IMR-90 (cell line): Measurements from ENCODE around the gene FBLIM1. TPM values are rescaled to one million over a fixed set of nuclear protein-coding genes. Genes with fewer than 3 reads are reported as not detected.

Source experiments
- ATAC-seq: fragments of 200-7000 bp; cut with Tn5 transposase; 2 replicates; pipeline ENCODE4 v1.9.1; 2020; ENCODE audit warnings: low read depth, mild to moderate bottlenecking, moderate library complexity
- BruUV-seq: library from RNA; stranded (reverse); fragments of 400-500 nt; replicated peaks from 2 replicates; lab custom pipeline; 2021; lab: Mats Ljungman, UMichigan
- CTCF ChIA-PET: fragments of 300-600 bp; formaldehyde crosslinking; extraction: SDS; loops from one replicate; lab custom pipeline; 2021; ENCODE audit warnings: antibody characterized with exemption; lab: Yijun Ruan, JAX
- POLR2A ChIA-PET: fragments of 300-600 bp; sonication (Branson Sonifier 250); formaldehyde crosslinking; loops from one replicate; lab custom pipeline; 2022; ENCODE audit warnings: antibody characterized with exemption; ENCODE audit not compliant: unreplicated experiment; lab: Charles Lee
- DNase-seq: peaks from one replicate; pipeline ENCODE4 v3.0.0; 2013
- H2AFZ ChIP-seq: replicated peaks from 2 replicates; pipeline ENCODE3; 2013; ENCODE audit warnings: low read length, mild to moderate bottlenecking; ENCODE audit not compliant: poor library complexity
- H2AK5ac ChIP-seq: 2 replicates; pipeline ENCODE4 v1.6.1; 2013; ENCODE audit warnings: low read depth, low read length, inconsistent platforms
- H2AK9ac ChIP-seq: replicated peaks from 2 replicates; pipeline ENCODE3; 2013; ENCODE audit warnings: mild to moderate bottlenecking, low read depth, low read length, moderate library complexity; ENCODE audit not compliant: poor library complexity
- H2BK120ac ChIP-seq: 2 replicates; pipeline ENCODE4 v1.6.1; 2013; ENCODE audit warnings: low read depth, low read length, inconsistent platforms
- H2BK15ac ChIP-seq: 3 replicates; pipeline ENCODE4 v1.6.1; 2013; ENCODE audit warnings: low read depth, low read length, inconsistent platforms
- H2BK20ac ChIP-seq: 2 replicates; pipeline ENCODE4 v1.6.1; 2013; ENCODE audit warnings: low read depth, mild to moderate bottlenecking, inconsistent platforms, low read length, moderate library complexity
- H2BK5ac ChIP-seq: 2 replicates; pipeline ENCODE4 v1.6.1; 2013; ENCODE audit warnings: mild to moderate bottlenecking, low read depth, low read length, inconsistent platforms; ENCODE audit not compliant: poor library complexity, severe bottlenecking
- H3K14ac ChIP-seq: replicated peaks from 2 replicates; pipeline ENCODE4 v1.6.1; 2013; ENCODE audit warnings: low read depth, low read length, inconsistent platforms
- H3K18ac ChIP-seq: 2 replicates; pipeline ENCODE4 v1.6.1; 2013; ENCODE audit warnings: low read depth, low read length, control low read depth
- H3K23ac ChIP-seq: 2 replicates; pipeline ENCODE4 v1.6.1; 2013; ENCODE audit warnings: low read depth, low read length, inconsistent platforms
- H3K27ac ChIP-seq: 2 replicates; pipeline ENCODE4 v1.5.1; 2013; ENCODE audit warnings: mild to moderate bottlenecking, control low read depth, low read length; ENCODE audit not compliant: insufficient read depth
- H3K27me3 ChIP-seq: 2 replicates; pipeline ENCODE4 v1.6.1; 2013; ENCODE audit warnings: low read length; ENCODE audit not compliant: control insufficient read depth, insufficient read depth
- H3K36me3 ChIP-seq: 2 replicates; pipeline ENCODE4 v1.6.1; 2013; ENCODE audit warnings: low read length, mixed read lengths; ENCODE audit not compliant: control insufficient read depth, insufficient read depth
- H3K4ac ChIP-seq: 2 replicates; pipeline ENCODE4 v1.6.1; 2013; ENCODE audit warnings: low read depth, low read length, inconsistent platforms
- H3K4me1 ChIP-seq: 2 replicates; pipeline ENCODE4 v1.6.1; 2013; ENCODE audit warnings: low read length, mixed read lengths; ENCODE audit not compliant: control insufficient read depth, insufficient read depth
- H3K4me2 ChIP-seq: 2 replicates; pipeline ENCODE4 v1.6.1; 2013; ENCODE audit warnings: low read depth, mild to moderate bottlenecking, control low read depth, low read length, moderate library complexity
- H3K4me3 ChIP-seq: 2 replicates; pipeline ENCODE4 v1.5.1; 2013; ENCODE audit warnings: low read depth, mild to moderate bottlenecking, control low read depth, low read length, moderate library complexity; ENCODE audit not compliant: insufficient read depth
- H3K56ac ChIP-seq: 2 replicates; pipeline ENCODE4 v1.6.1; 2013; ENCODE audit warnings: low read length, inconsistent platforms; ENCODE audit not compliant: insufficient read depth; ENCODE audit errors: extremely low read depth
- H3K79me1 ChIP-seq, 2 experiments: 2 replicates each; pipeline ENCODE4 v1.6.1; 2013; ENCODE audit warnings: low read length in 2 of 2, inconsistent platforms in 1 of 2, low read depth in 1 of 2
- H3K9ac ChIP-seq: 2 replicates; pipeline ENCODE4 v1.6.1; 2013; ENCODE audit warnings: low read depth, low read length, control low read depth
- H3K9me1 ChIP-seq: 2 replicates; pipeline ENCODE4 v1.6.1; 2013; ENCODE audit warnings: low read length, inconsistent platforms; ENCODE audit not compliant: insufficient read depth
- H3K9me3 ChIP-seq: 2 replicates; pipeline ENCODE4 v1.6.1; 2013; ENCODE audit warnings: low read length; ENCODE audit not compliant: control insufficient read depth, insufficient read depth
- H4K20me1 ChIP-seq: 2 replicates; pipeline ENCODE4 v1.6.1; 2013; ENCODE audit warnings: low read length, inconsistent platforms; ENCODE audit not compliant: insufficient read depth
- H4K5ac ChIP-seq: 2 replicates; pipeline ENCODE4 v1.6.1; 2013; ENCODE audit warnings: mild to moderate bottlenecking, low read depth, low read length, control low read depth
- H4K8ac ChIP-seq, 2 experiments: 2 replicates each; pipeline ENCODE4 v1.6.1; 2013; ENCODE audit warnings: low read depth in 2 of 2, low read length in 2 of 2, control low read depth in 1 of 2, inconsistent platforms in 1 of 2
- H4K91ac ChIP-seq: 2 replicates; pipeline ENCODE4 v1.6.1; 2013; ENCODE audit warnings: low read depth, low read length, inconsistent platforms; ENCODE audit not compliant: insufficient read depth
- MXI1 ChIP-seq: IDR thresholded peaks from 2 replicates; pipeline ENCODE4 v1.6.1; 2012; ENCODE audit warnings: low read depth, mild to moderate bottlenecking, low read length, moderate library complexity, borderline replicate concordance
- POLR2A ChIP-seq: IDR thresholded peaks from 2 replicates; pipeline ENCODE4 v1.6.1; 2012; ENCODE audit warnings: mild to moderate bottlenecking, low read depth, low read length
- WGBS, 2 experiments: methylation state at CpG; one replicate each; pipeline versions ENCODE4 v1.1.5 to v1.1.7; 2013; ENCODE audit warnings: missing lambda C conversion rate in 2 of 2; ENCODE audit not compliant: insufficient read length in 1 of 2; ENCODE audit errors: extremely low coverage in 2 of 2; 5-methylcytosine and 5-hydroxymethylcytosine counted together
- dilution Hi-C: fragments of 300-500 bp; cut with HindIII; formaldehyde crosslinking; loops from one replicate; pipeline ENCODE4 v1.14.3; 2018; ENCODE audit warnings: low sequenced_read_pairs; ENCODE audit not compliant: unreplicated experiment
- in situ Hi-C: fragments of 300-500 bp; cut with MboI; formaldehyde crosslinking; loops from 3 replicates; pipeline ENCODE4 v1.14.3; 2019; ENCODE audit warnings: low sequenced_read_pairs, inconsistent platforms, mixed read lengths
- intact Hi-C: fragments of 100-400 bp; cut with micrococcal nuclease; formaldehyde crosslinking; loops from 2 replicates; pipeline ENCODE4 v1.10.0; 2022
- polyA plus RNA-seq, 3 experiments: library from polyadenylated mRNA; depleted of rRNA; stranded (reverse); fragments of >200 nt; gene quantifications; 2 replicates each; pipeline ENCODE4 v1.2.3, GENCODE V29; 2012; ENCODE audit warnings: low replicate concordance in 1 of 3
- total RNA-seq: library from RNA; depleted of rRNA; stranded (reverse); fragments of >200 nt; gene quantifications from 2 replicates; pipeline ENCODE4 v1.2.3, GENCODE V29; 2012
- TF ChIP-seq, protein P1 (sequence below): fragments of 150-350 bp; IDR thresholded peaks from 2 replicates; pipeline ENCODE4 v1.6.1; 2017; ENCODE audit warnings: mild to moderate bottlenecking, antibody characterized with exemption, low read length, low read depth
- TF ChIP-seq, protein P2 (sequence below): fragments of 150-350 bp; IDR thresholded peaks from 2 replicates; pipeline ENCODE4 v1.6.1; 2016; ENCODE audit warnings: low read depth, mild to moderate bottlenecking, low read length, moderate library complexity, borderline replicate concordance

FBLIM1 gene
- total and polyA plus RNA-seq, 2 of the 4 experiments (the other 2 are of a cell fraction), result 52.2 to 140 TPM

DNA sequence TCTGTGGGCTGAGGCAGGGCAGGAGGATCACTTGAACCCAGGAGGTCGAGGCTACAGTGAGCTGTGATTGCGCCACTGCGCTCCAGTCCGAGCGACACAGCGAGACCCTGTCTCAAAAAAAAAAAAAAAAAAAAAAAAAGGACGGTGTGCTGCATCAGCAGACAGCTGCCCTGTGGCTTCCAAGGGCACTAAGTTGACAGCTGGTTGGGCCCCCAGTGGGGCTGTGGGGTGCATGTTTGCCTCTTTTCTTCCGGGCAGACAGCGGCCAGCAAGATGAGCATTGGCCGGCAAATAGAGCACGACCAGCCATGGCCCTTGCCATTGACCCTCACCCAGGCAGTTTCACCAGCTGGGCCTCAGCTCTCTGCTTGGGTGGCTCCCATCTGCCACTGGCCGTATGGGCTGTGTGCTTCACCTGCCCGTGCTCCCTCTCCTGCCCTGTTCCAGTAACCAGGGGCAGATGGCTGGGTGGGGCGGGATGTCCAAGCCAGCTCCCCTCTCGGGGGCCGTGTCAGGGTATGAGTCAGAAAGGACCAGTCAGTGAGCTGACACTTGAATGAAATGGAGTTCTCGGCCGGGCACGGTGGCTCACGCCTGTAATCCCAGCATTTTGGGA, 34.9 kb upstream of the FBLIM1 start:
- Histone ChIP-seq H3K23ac (no peak overlapping the region), H2BK20ac (no peak overlapping the region), H2BK120ac (no peak overlapping the region), H3K9me3 (no peaks in the 10 kb centered on the region), H4K20me1 (0 out of 2 replicates have a peak, but pooled peaks cover 5% of the 10 kb centered on the region), H3K79me1 (peaks cover 3 to 11% of the 10 kb centered on the region in 2 experiments; a peak in 2 of 4 replicates), H3K4me2 (no peak overlapping the region), H2BK15ac (no peak overlapping the region), H2AFZ (no peak overlapping the region), H4K8ac (no peak overlapping the region), H4K91ac (no peak overlapping the region), H3K4me1 (no peaks in the 10 kb centered on the region), H4K5ac (no peak overlapping the region), H3K14ac (no peak overlapping the region), H3K18ac (no peak overlapping the region), H3K9me1 (no peaks in the 10 kb centered on the region), H3K27ac (no peak overlapping the region), H3K36me3 (peaks cover 75% of the 10 kb centered on the region), H3K9ac (no peak overlapping the region), H2AK5ac (no peak overlapping the region), H3K4ac (no peak overlapping the region), H3K27me3 (no peaks in the 10 kb centered on the region), H3K4me3 (no peak overlapping the region), H2BK5ac (no peak overlapping the region), H3K56ac (no peak overlapping the region), H2AK9ac (no peak overlapping the region)
- TF ChIP-seq, protein P1, sequence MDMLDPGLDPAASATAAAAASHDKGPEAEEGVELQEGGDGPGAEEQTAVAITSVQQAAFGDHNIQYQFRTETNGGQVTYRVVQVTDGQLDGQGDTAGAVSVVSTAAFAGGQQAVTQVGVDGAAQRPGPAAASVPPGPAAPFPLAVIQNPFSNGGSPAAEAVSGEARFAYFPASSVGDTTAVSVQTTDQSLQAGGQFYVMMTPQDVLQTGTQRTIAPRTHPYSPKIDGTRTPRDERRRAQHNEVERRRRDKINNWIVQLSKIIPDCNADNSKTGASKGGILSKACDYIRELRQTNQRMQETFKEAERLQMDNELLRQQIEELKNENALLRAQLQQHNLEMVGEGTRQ, result no peak
- TF ChIP-seq POLR2A (no peak), MXI1 (no peak)
- TF ChIP-seq, protein P2, sequence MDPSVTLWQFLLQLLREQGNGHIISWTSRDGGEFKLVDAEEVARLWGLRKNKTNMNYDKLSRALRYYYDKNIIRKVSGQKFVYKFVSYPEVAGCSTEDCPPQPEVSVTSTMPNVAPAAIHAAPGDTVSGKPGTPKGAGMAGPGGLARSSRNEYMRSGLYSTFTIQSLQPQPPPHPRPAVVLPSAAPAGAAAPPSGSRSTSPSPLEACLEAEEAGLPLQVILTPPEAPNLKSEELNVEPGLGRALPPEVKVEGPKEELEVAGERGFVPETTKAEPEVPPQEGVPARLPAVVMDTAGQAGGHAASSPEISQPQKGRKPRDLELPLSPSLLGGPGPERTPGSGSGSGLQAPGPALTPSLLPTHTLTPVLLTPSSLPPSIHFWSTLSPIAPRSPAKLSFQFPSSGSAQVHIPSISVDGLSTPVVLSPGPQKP, result no peak
- BruUV-seq, result no TSS peak
- no peak for ATAC-seq
- ChIA-PET CTCF (no interaction called here), POLR2A (no interaction called here)
- 92% methylated on average over 9 of the region's 20 CpGs; no CpG with 5 or more reads in 1 of the 2 experiments for WGBS, 2 experiments
- no peak for DNase-seq
- intact Hi-C loops (no loop called here), in situ Hi-C loops (no loop called here), dilution Hi-C loops (no loop called here)
